GM12872 (cell line): ENCODE data around the gene TRIM59.
A peak's percentile ranks its signal among the peaks of the same experiment; 100 is the strongest.

ENCODE experiments used
- CTCF ChIP-seq: IDR thresholded peaks from 3 replicates; pipeline ENCODE4 v1.5.1; 2011; ENCODE audit warnings: low read depth, mild to moderate bottlenecking, low read length, moderate library complexity; ENCODE audit not compliant: insufficient read depth

TRIM59 gene, protein sequence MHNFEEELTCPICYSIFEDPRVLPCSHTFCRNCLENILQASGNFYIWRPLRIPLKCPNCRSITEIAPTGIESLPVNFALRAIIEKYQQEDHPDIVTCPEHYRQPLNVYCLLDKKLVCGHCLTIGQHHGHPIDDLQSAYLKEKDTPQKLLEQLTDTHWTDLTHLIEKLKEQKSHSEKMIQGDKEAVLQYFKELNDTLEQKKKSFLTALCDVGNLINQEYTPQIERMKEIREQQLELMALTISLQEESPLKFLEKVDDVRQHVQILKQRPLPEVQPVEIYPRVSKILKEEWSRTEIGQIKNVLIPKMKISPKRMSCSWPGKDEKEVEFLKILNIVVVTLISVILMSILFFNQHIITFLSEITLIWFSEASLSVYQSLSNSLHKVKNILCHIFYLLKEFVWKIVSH

GRCh38 chr3:160449636-160450598, at the start of gene TRIM59:
TSS of gene TRIM59 (minus strand) at chr3:160449786. CDS start at chr3:160439183, 10,603 bp downstream.
- no peak for TF ChIP-seq CTCF

DNA sequence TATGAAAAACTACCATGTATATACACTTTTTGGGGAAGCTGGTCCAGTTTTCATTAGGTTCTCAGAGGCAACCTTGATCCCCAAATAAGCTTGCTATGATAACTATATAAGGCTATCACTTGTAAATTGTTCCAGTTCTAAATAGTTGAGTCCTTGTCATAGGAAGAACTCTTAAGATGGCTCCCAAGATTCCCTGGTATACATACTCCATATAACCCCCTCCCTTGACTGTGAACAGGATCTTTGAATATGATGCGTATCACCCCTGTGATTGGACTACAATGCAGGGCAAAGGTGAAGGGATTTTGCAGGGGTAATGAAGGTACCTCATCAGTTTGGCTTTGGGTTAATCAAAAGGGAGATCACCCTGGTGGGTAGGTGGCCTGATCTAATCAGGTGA, 48.6 kb upstream of the TRIM59 start:
- no peak for TF ChIP-seq CTCF

DNA sequence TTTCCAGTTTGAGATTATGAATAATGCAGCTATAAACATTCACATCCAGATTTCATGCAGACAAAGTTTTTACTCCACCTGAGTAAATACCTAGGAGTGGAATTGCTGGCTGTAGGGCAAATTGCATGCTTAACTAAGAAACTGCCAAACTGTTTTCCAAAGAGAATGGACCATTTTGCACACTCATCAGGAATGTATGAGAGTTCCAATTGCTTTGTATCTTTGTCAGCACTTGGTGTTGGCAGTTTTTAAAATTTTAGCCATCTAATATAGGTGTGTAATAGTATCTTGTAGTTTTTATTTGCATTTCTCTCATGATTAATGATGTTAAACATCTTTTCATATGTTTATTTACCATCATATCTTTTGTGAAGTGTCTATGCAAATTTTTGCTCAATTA, 40.6 kb upstream of the TRIM59 start:
- no peak for TF ChIP-seq CTCF

DNA sequence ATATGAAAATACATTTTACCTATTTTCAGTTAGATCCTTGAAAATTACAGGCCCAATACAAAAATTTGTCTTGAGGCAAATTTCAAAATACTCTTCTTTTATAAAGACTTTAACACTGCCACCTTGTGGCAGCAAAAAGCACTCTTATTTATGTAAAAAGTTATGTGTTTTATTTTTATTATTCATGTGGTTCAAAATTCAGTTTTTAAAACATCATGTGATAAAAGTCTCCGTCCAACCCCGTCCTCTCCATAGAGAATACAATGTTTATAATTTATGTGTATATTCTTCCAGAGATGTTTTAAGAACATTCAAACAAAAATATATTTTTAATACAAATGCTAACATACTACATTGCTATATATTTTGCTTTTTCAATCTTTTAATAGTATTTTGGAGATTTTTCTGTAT, 36.9 kb upstream of the TRIM59 start:
- TF ChIP-seq CTCF, result peak; percentile 29; the same call in 1 of the 3 replicates

DNA sequence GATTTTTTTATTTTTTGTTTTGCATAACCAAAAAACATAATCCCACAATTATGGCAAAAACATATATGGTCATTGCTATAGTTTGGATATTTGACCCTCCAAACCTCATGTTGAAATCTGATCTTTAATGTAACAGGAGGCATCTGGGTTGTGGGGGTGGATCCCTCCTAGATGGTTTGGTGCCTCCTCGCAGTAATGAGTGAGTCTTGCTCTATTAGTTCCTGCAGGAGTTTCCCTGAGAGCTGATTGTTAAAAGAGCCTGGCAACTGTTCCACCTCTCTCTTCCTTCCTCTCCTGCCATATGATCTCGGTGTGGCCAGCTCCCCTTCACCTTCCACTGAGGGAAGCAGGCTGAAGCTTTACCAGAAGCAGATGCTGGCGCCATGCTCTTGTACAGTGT, 33.2 kb upstream of the TRIM59 start:
- no peak for TF ChIP-seq CTCF

GRCh38 chr3:160481856-160482255, 32.3 kb upstream of the TRIM59 start:
- TF ChIP-seq CTCF, result no peak

DNA sequence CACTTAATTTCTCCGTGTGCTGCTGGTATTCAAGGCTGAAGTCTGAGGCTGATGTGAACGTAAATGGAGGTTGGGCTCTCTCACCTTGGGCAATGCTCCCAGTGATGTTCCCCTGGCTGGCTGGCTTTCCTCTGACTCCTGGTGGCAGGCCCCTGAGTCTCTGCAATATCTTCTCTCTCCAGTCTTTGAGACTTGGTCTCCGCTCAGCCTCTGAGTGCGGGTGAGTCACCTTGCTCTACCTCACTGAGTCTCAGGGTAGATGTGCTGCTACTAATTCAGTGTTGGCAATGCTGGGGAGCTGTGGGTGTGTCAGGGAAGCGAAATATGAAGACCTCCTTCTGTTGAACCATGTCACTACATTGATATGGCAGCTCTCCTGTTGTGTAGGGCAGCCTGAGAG, 31.3 kb upstream of the TRIM59 start:
- no peak for TF ChIP-seq CTCF
